ENCODE data around the gene ECT2.

The ECT2 gene

GRCh38 chr3:172813462-172813861 is 62.9 kb downstream of the ECT2 start:
- no peak overlapping the region for H2BK5ac ChIP-seq (ENCODE audit: low read length)
- no peak overlapping the region for H3K4ac ChIP-seq (ENCODE audit: low read length)
- peaks cover 0 to 8% of the 10 kb centered on the region in 2 donors for H3K9me3 ChIP-seq (replicated peaks in 1 of 2; ENCODE audit: control insufficient read depth in 2 of 2, insufficient read depth in 1 of 2, low read depth in 1 of 2, low read length in 2 of 2)
- H3K4me3 ChIP-seq (ENCODE audit: low read length in 2 of 2): no peak overlapping the region
- no peak overlapping the region for H3K27ac ChIP-seq (replicated peaks; ENCODE audit: low read length)
- no peak overlapping the region for H3K23ac ChIP-seq (ENCODE audit: low read depth, low read length, poor library complexity)
- no peak overlapping the region for H3K18ac ChIP-seq (ENCODE audit: low read length)
- H4K91ac ChIP-seq (ENCODE audit: low read depth, low read length, poor library complexity): no peak overlapping the region
- H3K27me3 ChIP-seq (ENCODE audit: control insufficient read depth in 3 of 3, insufficient read depth in 3 of 3, low read depth in 1 of 3, low read length in 3 of 3): no peaks in the 10 kb centered on the region
- WGBS, 2 donors (ENCODE audit: extremely low coverage in 2 of 2, insufficient read length in 2 of 2, insufficient replicate concordance in 1 of 2): no CpG with 5 or more reads among the region's 3 CpGs
- H3K79me1 ChIP-seq (ENCODE audit: low read depth, low read length): no peaks in the 10 kb centered on the region
- no peak overlapping the region for H4K8ac ChIP-seq (ENCODE audit: low read depth, low read length)
- no peak overlapping the region for H2BK12ac ChIP-seq (ENCODE audit: low read length)
- H2BK120ac ChIP-seq (ENCODE audit: low read depth, low read length): no peak overlapping the region
- H3K14ac ChIP-seq (ENCODE audit: low read length): no peak overlapping the region
- H3K9ac ChIP-seq (ENCODE audit: low read depth, low read length, poor library complexity): no peak overlapping the region
- H2AK5ac ChIP-seq (ENCODE audit: low read depth, low read length): no peak overlapping the region
- no peaks in the 10 kb centered on the region for H3K4me1 ChIP-seq (ENCODE audit: control insufficient read depth in 2 of 2, insufficient read depth in 1 of 2, low read depth in 1 of 2, low read length in 2 of 2)
- no peak overlapping the region for H2BK15ac ChIP-seq (ENCODE audit: low read length)
- no peak overlapping the region for H2AFZ ChIP-seq (ENCODE audit: low read length)
- no peak overlapping the region for H3K4me2 ChIP-seq (ENCODE audit: insufficient read depth, low read length, poor library complexity, severe bottlenecking)
- no peak for DNase-seq (ENCODE audit: low spot score)
- H3K36me3 ChIP-seq (replicated peaks in 1 of 2; ENCODE audit: control insufficient read depth in 2 of 2, insufficient read depth in 2 of 2, low read length in 2 of 2): peaks cover 7 to 100% of the 10 kb centered on the region in 2 donors

GRCh38 chr3:172814738-172815137 is 64.2 kb downstream of the ECT2 start:
- no peak overlapping the region for H3K14ac ChIP-seq (ENCODE audit: low read length)
- H2BK15ac ChIP-seq (ENCODE audit: low read length): no peak overlapping the region
- H3K18ac ChIP-seq (ENCODE audit: low read length): no peak overlapping the region
- H3K4me2 ChIP-seq (ENCODE audit: insufficient read depth, low read length, poor library complexity, severe bottlenecking): no peak overlapping the region
- no peak for DNase-seq (ENCODE audit: low spot score)
- no peak overlapping the region for H3K23ac ChIP-seq (ENCODE audit: low read depth, low read length, poor library complexity)
- no peak overlapping the region for H2BK5ac ChIP-seq (ENCODE audit: low read length)
- no peak overlapping the region for H3K4ac ChIP-seq (ENCODE audit: low read length)
- H2AK5ac ChIP-seq (ENCODE audit: low read depth, low read length): no peak overlapping the region
- H3K9me3 ChIP-seq (replicated peaks in 1 of 2; ENCODE audit: control insufficient read depth in 2 of 2, insufficient read depth in 1 of 2, low read depth in 1 of 2, low read length in 2 of 2): peaks cover 0 to 5% of the 10 kb centered on the region in 2 donors
- H3K4me1 ChIP-seq (ENCODE audit: control insufficient read depth in 2 of 2, insufficient read depth in 1 of 2, low read depth in 1 of 2, low read length in 2 of 2): no peaks in the 10 kb centered on the region
- H2AFZ ChIP-seq (ENCODE audit: low read length): no peak overlapping the region
- H3K27ac ChIP-seq (replicated peaks; ENCODE audit: low read length): no peak overlapping the region
- H3K36me3 ChIP-seq (replicated peaks in 1 of 2; ENCODE audit: control insufficient read depth in 2 of 2, insufficient read depth in 2 of 2, low read length in 2 of 2): peaks cover 7 to 100% of the 10 kb centered on the region in 2 donors
- no peak overlapping the region for H4K91ac ChIP-seq (ENCODE audit: low read depth, low read length, poor library complexity)
- no CpG with 5 or more reads among the region's 1 CpG for WGBS, 2 donors (ENCODE audit: extremely low coverage in 2 of 2, insufficient read length in 2 of 2, insufficient replicate concordance in 1 of 2)
- H2BK12ac ChIP-seq (ENCODE audit: low read length): no peak overlapping the region
- no peak overlapping the region for H3K9ac ChIP-seq (ENCODE audit: low read depth, low read length, poor library complexity)
- H3K27me3 ChIP-seq (ENCODE audit: control insufficient read depth in 3 of 3, insufficient read depth in 3 of 3, low read depth in 1 of 3, low read length in 3 of 3): no peaks in the 10 kb centered on the region
- no peaks in the 10 kb centered on the region for H3K79me1 ChIP-seq (ENCODE audit: low read depth, low read length)
- no peak overlapping the region for H4K8ac ChIP-seq (ENCODE audit: low read depth, low read length)
- H3K4me3 ChIP-seq (ENCODE audit: low read length in 2 of 2): no peak overlapping the region
- no peak overlapping the region for H2BK120ac ChIP-seq (ENCODE audit: low read depth, low read length)

- DNase-seq (ENCODE audit: low spot score): no peak
- no peak overlapping the region for H3K18ac ChIP-seq (ENCODE audit: low read length)
- no peak overlapping the region for H2BK12ac ChIP-seq (ENCODE audit: low read length)
- no peak overlapping the region for H2BK5ac ChIP-seq (ENCODE audit: low read length)
- H2BK120ac ChIP-seq (ENCODE audit: low read depth, low read length): no peak overlapping the region
- no peak overlapping the region for H3K4ac ChIP-seq (ENCODE audit: low read length)
- H3K9ac ChIP-seq (ENCODE audit: low read depth, low read length, poor library complexity): no peak overlapping the region
- no peak overlapping the region for H3K23ac ChIP-seq (ENCODE audit: low read depth, low read length, poor library complexity)
- no peak overlapping the region for H3K4me3 ChIP-seq (ENCODE audit: low read length in 2 of 2)
- peaks cover 0 to 14% of the 10 kb centered on the region in 2 donors for H3K9me3 ChIP-seq (replicated peaks in 1 of 2; ENCODE audit: control insufficient read depth in 2 of 2, insufficient read depth in 1 of 2, low read depth in 1 of 2, low read length in 2 of 2)
- no peaks in the 10 kb centered on the region for H3K27me3 ChIP-seq (ENCODE audit: control insufficient read depth in 3 of 3, insufficient read depth in 3 of 3, low read depth in 1 of 3, low read length in 3 of 3)
- no peaks in the 10 kb centered on the region for H3K4me1 ChIP-seq (ENCODE audit: control insufficient read depth in 2 of 2, insufficient read depth in 1 of 2, low read depth in 1 of 2, low read length in 2 of 2)
- no peak overlapping the region for H4K8ac ChIP-seq (ENCODE audit: low read depth, low read length)
- WGBS, 2 donors (ENCODE audit: extremely low coverage in 2 of 2, insufficient read length in 2 of 2, insufficient replicate concordance in 1 of 2): no CpG with 5 or more reads among the region's 4 CpGs
- no peak overlapping the region for H3K4me2 ChIP-seq (ENCODE audit: insufficient read depth, low read length, poor library complexity, severe bottlenecking)
- no peak overlapping the region for H2AFZ ChIP-seq (ENCODE audit: low read length)
- peaks cover 6 to 100% of the 10 kb centered on the region in 2 donors for H3K36me3 ChIP-seq (replicated peaks in 1 of 2; ENCODE audit: control insufficient read depth in 2 of 2, insufficient read depth in 2 of 2, low read length in 2 of 2)
- no peak overlapping the region for H3K27ac ChIP-seq (replicated peaks; ENCODE audit: low read length)
- H3K14ac ChIP-seq (ENCODE audit: low read length): no peak overlapping the region
- no peak overlapping the region for H2AK5ac ChIP-seq (ENCODE audit: low read depth, low read length)
- no peaks in the 10 kb centered on the region for H3K79me1 ChIP-seq (ENCODE audit: low read depth, low read length)
- no peak overlapping the region for H2BK15ac ChIP-seq (ENCODE audit: low read length)
- no peak overlapping the region for H4K91ac ChIP-seq (ENCODE audit: low read depth, low read length, poor library complexity)
Measured at GRCh38 chr3:172815857-172816256, 65.3 kb downstream of the ECT2 start.

DNA sequence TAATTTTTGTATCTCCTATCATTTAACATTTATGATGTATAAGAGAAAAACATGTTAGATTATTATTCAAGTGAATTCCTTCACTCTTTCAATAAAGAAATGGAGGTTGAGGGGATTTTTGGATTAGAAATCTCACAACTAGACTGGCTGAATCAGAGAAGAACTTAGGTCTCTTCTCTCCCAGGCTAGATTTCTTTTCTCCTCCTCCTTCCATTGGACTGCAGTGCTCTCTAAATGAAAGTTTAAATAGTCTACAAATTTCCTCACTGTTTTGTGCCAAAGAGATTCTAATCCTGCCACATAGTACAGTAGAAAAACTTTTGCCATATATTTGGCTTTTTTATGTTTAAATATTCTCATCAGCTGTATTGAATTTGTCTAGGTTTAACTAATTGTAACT is 65.8 kb downstream of the ECT2 start:
- H3K27ac ChIP-seq (replicated peaks; ENCODE audit: low read length): no peak overlapping the region
- H3K14ac ChIP-seq (ENCODE audit: low read length): no peak overlapping the region
- H2BK120ac ChIP-seq (ENCODE audit: low read depth, low read length): no peak overlapping the region
- DNase-seq (ENCODE audit: low spot score): no peak
- peaks cover 0 to 18% of the 10 kb centered on the region in 2 donors for H3K9me3 ChIP-seq (replicated peaks in 1 of 2; ENCODE audit: control insufficient read depth in 2 of 2, insufficient read depth in 1 of 2, low read depth in 1 of 2, low read length in 2 of 2)
- no peak overlapping the region for H2AK5ac ChIP-seq (ENCODE audit: low read depth, low read length)
- peaks cover 6 to 100% of the 10 kb centered on the region in 2 donors for H3K36me3 ChIP-seq (replicated peaks in 1 of 2; ENCODE audit: control insufficient read depth in 2 of 2, insufficient read depth in 2 of 2, low read length in 2 of 2)
- no peaks in the 10 kb centered on the region for H3K79me1 ChIP-seq (ENCODE audit: low read depth, low read length)
- H3K23ac ChIP-seq (ENCODE audit: low read depth, low read length, poor library complexity): no peak overlapping the region
- no peak overlapping the region for H3K4me3 ChIP-seq (ENCODE audit: low read length in 2 of 2)
- no peak overlapping the region for H2BK5ac ChIP-seq (ENCODE audit: low read length)
- no peak overlapping the region for H2BK15ac ChIP-seq (ENCODE audit: low read length)
- no peak overlapping the region for H3K4me2 ChIP-seq (ENCODE audit: insufficient read depth, low read length, poor library complexity, severe bottlenecking)
- no peak overlapping the region for H3K4ac ChIP-seq (ENCODE audit: low read length)
- no peaks in the 10 kb centered on the region for H3K27me3 ChIP-seq (ENCODE audit: control insufficient read depth in 3 of 3, insufficient read depth in 3 of 3, low read depth in 1 of 3, low read length in 3 of 3)
- no peak overlapping the region for H2AFZ ChIP-seq (ENCODE audit: low read length)
- no peak overlapping the region for H2BK12ac ChIP-seq (ENCODE audit: low read length)
- no peaks in the 10 kb centered on the region for H3K4me1 ChIP-seq (ENCODE audit: control insufficient read depth in 2 of 2, insufficient read depth in 1 of 2, low read depth in 1 of 2, low read length in 2 of 2)
- H4K91ac ChIP-seq (ENCODE audit: low read depth, low read length, poor library complexity): no peak overlapping the region
- no peak overlapping the region for H3K18ac ChIP-seq (ENCODE audit: low read length)
- no peak overlapping the region for H3K9ac ChIP-seq (ENCODE audit: low read depth, low read length, poor library complexity)
- no peak overlapping the region for H4K8ac ChIP-seq (ENCODE audit: low read depth, low read length)

Measured in neuronal stem cell (in vitro differentiated cells).